GM23338 (cell line): ENCODE data around the gene ZBTB7A.

Experiments
- TF ChIP-seq, protein P1 (sequence below), 2 experiments: fragments of 200-600 bp in 1 of 2; sonication (generic) in 1 of 2; conservative IDR thresholded peaks; 2 replicates each; pipeline versions ENCODE4 v1.5.1 to v1.6.1; 2016 to 2017; ENCODE audit warnings: antibody characterized with exemption in 2 of 2, low read depth in 2 of 2, mild to moderate bottlenecking in 2 of 2, moderate library complexity in 1 of 2
- TF ChIP-seq, protein P2 (sequence below): IDR thresholded peaks from one replicate; pipeline ENCODE4 v1.6.1; 2018; ENCODE audit warnings: antibody characterized with exemption; ENCODE audit not compliant: unreplicated experiment

DNA sequence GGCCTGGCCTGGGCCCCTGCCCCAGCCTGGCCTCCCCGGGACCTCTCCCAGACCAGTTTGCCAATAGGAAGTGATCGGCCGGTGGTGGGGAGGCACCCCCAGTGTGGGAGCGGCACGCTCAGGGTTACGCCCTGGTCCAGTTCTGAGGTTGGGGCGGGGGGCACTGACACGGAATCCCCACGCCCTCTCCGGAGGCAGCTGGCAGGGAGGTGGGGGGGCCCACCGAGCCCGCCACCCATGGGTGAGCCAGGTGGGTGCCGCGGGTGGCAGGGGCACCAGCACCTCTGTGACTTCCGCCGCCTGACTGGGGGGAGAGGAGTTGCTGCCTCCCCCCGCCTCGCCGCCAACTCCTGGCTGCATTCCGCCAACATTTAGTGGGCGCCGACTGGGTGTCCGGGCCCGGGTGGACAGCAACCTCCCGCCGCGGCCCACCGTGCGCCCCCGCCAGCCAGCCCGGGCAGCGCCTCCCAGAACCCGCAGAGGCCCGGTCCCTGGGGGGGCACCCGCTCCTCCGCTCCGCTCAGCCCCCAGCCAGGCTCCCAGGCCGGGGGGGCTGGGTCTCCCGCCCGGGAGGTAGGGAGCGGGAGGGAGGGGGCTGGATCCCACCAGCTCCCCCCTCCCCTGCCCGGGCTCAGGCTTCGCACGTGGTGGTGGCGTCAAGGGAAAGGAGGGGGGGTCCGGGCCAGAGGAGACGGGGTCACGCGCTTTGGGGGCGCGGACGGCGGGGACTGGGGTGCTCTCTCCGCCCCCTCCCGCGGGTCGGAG lies 2.0 kb downstream of the ZBTB7A start:
- TF ChIP-seq, protein P1, sequence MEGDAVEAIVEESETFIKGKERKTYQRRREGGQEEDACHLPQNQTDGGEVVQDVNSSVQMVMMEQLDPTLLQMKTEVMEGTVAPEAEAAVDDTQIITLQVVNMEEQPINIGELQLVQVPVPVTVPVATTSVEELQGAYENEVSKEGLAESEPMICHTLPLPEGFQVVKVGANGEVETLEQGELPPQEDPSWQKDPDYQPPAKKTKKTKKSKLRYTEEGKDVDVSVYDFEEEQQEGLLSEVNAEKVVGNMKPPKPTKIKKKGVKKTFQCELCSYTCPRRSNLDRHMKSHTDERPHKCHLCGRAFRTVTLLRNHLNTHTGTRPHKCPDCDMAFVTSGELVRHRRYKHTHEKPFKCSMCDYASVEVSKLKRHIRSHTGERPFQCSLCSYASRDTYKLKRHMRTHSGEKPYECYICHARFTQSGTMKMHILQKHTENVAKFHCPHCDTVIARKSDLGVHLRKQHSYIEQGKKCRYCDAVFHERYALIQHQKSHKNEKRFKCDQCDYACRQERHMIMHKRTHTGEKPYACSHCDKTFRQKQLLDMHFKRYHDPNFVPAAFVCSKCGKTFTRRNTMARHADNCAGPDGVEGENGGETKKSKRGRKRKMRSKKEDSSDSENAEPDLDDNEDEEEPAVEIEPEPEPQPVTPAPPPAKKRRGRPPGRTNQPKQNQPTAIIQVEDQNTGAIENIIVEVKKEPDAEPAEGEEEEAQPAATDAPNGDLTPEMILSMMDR (conservative IDR thresholded peaks at IDR 0.05; ENCODE audit: low read depth in 2 of 2) = no peak
- TF ChIP-seq, protein P2, sequence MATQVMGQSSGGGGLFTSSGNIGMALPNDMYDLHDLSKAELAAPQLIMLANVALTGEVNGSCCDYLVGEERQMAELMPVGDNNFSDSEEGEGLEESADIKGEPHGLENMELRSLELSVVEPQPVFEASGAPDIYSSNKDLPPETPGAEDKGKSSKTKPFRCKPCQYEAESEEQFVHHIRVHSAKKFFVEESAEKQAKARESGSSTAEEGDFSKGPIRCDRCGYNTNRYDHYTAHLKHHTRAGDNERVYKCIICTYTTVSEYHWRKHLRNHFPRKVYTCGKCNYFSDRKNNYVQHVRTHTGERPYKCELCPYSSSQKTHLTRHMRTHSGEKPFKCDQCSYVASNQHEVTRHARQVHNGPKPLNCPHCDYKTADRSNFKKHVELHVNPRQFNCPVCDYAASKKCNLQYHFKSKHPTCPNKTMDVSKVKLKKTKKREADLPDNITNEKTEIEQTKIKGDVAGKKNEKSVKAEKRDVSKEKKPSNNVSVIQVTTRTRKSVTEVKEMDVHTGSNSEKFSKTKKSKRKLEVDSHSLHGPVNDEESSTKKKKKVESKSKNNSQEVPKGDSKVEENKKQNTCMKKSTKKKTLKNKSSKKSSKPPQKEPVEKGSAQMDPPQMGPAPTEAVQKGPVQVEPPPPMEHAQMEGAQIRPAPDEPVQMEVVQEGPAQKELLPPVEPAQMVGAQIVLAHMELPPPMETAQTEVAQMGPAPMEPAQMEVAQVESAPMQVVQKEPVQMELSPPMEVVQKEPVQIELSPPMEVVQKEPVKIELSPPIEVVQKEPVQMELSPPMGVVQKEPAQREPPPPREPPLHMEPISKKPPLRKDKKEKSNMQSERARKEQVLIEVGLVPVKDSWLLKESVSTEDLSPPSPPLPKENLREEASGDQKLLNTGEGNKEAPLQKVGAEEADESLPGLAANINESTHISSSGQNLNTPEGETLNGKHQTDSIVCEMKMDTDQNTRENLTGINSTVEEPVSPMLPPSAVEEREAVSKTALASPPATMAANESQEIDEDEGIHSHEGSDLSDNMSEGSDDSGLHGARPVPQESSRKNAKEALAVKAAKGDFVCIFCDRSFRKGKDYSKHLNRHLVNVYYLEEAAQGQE = no peak
